MCF 10A (cell line): Measurements from ENCODE around the gene MAPKBP1. TPM values are rescaled to one million over a fixed set of nuclear protein-coding genes. Genes with fewer than 3 reads are reported as not detected.

Source experiments
- BruUV-seq: library from RNA; stranded (reverse); fragments of 400-500 nt; replicated peaks from 2 replicates; lab custom pipeline; 2021; lab: Mats Ljungman, UMichigan
- CTCF ChIA-PET: fragments of 300-600 bp; sonication (Branson Sonifier 250); formaldehyde crosslinking; extraction: SDS; loops from one replicate; lab custom pipeline; 2021; ENCODE audit warnings: antibody characterized with exemption, inconsistent platforms; lab: Yijun Ruan, JAX
- POLR2A ChIA-PET: fragments of 300-600, 350-650 bp; sonication (Branson Sonifier 250); formaldehyde crosslinking; extraction: SDS; loops from one replicate; lab custom pipeline; 2020; ENCODE audit warnings: antibody characterized with exemption, inconsistent platforms; lab: Yijun Ruan, JAX
- DNase-seq: peaks from one replicate; pipeline ENCODE4 v3.0.0-alpha.2; 2018; ENCODE audit not compliant: unreplicated experiment
- H3K27ac Mint-ChIP-seq: one replicate; pipeline ENCODE4 v1.8.0; 2022; ENCODE audit warnings: mild to moderate bottlenecking, low read depth, mixed read lengths; ENCODE audit not compliant: unreplicated experiment
- H3K27me3 Mint-ChIP-seq: one replicate; pipeline ENCODE4 v1.8.0; 2022; ENCODE audit warnings: mixed read lengths; ENCODE audit not compliant: insufficient read depth, unreplicated experiment
- H3K36me3 Mint-ChIP-seq: one replicate; pipeline ENCODE4 v1.8.0; 2022; ENCODE audit warnings: mild to moderate bottlenecking, moderate library complexity, mixed read lengths; ENCODE audit not compliant: insufficient read depth, unreplicated experiment
- H3K4me1 Mint-ChIP-seq: one replicate; pipeline ENCODE4 v1.8.0; 2022; ENCODE audit warnings: mixed read lengths; ENCODE audit not compliant: insufficient read depth, unreplicated experiment
- H3K4me3 Mint-ChIP-seq: one replicate; pipeline ENCODE4 v1.8.0; 2022; ENCODE audit warnings: mild to moderate bottlenecking, moderate library complexity, mixed read lengths; ENCODE audit not compliant: unreplicated experiment
- H3K9me3 Mint-ChIP-seq: one replicate; pipeline ENCODE4 v1.8.0; 2022; ENCODE audit warnings: mixed read lengths; ENCODE audit not compliant: unreplicated experiment
- intact Hi-C: fragments of 100-400 bp; cut with micrococcal nuclease; formaldehyde crosslinking; loops from 2 replicates; pipeline ENCODE4 v1.14.1; 2022
- total RNA-seq: library from RNA; stranded (reverse); gene quantifications from 2 replicates; pipeline ENCODE4 v1.2.3, GENCODE V29; 2022
- TF ChIP-seq, protein P1 (sequence below): fragments of 200-600 bp; IDR thresholded peaks from one replicate; pipeline ENCODE4 v1.8.0; 2022; ENCODE audit warnings: antibody characterized with exemption, mild to moderate bottlenecking; ENCODE audit not compliant: unreplicated experiment

The MAPKBP1 gene
- total RNA-seq, 1 experiment from 2014 or later = 35.0 TPM

DNA sequence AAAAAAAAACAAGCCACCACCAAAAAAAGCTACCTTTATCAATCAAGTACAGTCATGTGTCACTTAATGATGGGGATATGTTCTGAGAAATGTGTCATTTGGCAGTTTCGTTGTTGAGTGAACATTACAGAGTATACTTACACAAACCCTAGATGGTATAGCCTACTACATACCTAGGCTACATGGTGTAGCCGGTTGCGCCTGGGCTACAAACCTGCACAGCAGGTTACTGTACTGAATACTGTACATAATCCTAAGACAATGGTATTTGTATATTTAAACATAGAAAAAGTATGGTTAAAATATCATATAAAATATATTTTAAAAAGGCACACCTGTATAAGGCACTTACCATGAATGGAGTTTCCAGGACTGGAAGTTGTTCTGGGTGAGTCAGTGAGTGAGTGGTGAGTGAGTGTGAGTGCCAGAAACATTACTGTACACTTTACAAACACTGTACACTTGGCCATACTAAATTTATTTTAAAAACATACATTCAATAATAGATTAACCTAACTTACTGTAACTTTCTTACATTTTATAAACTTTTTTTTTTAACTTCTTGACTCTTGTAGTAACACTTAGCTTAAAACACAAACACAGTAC lies 27.7 kb downstream of the MAPKBP1 start:
- Mint-ChIP-seq H3K4me3 (no peak overlapping the region), H3K27me3 (no peaks in the 10 kb centered on the region), H3K4me1 (peaks cover 37% of the 10 kb centered on the region), H3K36me3 (peaks cover 19% of the 10 kb centered on the region), H3K9me3 (no peaks in the 10 kb centered on the region), H3K27ac (no peak overlapping the region)
- CTCF ChIA-PET = interaction anchor here (1.1 to 8.2 kb wide), 6 partner anchors 9 to 944 kb away, joined by 3 to 147 read pairs (median 4); partner anchors contain the start of gene MAPKBP1
- peak; percentile 57 for DNase-seq
- POLR2A ChIA-PET = interaction anchor here (0.6 to 15.9 kb wide), 3 partner anchors 11 to 243 kb away, joined by 3 to 486 read pairs (median 24); partner anchors contain the start of gene MAPKBP1
- TF ChIP-seq, protein P1, sequence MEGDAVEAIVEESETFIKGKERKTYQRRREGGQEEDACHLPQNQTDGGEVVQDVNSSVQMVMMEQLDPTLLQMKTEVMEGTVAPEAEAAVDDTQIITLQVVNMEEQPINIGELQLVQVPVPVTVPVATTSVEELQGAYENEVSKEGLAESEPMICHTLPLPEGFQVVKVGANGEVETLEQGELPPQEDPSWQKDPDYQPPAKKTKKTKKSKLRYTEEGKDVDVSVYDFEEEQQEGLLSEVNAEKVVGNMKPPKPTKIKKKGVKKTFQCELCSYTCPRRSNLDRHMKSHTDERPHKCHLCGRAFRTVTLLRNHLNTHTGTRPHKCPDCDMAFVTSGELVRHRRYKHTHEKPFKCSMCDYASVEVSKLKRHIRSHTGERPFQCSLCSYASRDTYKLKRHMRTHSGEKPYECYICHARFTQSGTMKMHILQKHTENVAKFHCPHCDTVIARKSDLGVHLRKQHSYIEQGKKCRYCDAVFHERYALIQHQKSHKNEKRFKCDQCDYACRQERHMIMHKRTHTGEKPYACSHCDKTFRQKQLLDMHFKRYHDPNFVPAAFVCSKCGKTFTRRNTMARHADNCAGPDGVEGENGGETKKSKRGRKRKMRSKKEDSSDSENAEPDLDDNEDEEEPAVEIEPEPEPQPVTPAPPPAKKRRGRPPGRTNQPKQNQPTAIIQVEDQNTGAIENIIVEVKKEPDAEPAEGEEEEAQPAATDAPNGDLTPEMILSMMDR = no peak
- intact Hi-C loops = no loop called here
- BruUV-seq = no TSS peak

- CTCF ChIA-PET = interaction anchor here (0.6 to 8.2 kb wide), 5 partner anchors 24 to 280 kb away, joined by 3 to 147 read pairs (median 4); partner anchors contain the start of gene MAPKBP1
- H3K4me1 Mint-ChIP-seq = peaks cover 34% of the 10 kb centered on the region
- DNase-seq = peak; percentile 94
- H3K27ac Mint-ChIP-seq = peak overlapping the region; percentile 99
- H3K27me3 Mint-ChIP-seq = no peaks in the 10 kb centered on the region
- H3K36me3 Mint-ChIP-seq = peaks cover 15% of the 10 kb centered on the region
- intact Hi-C loops = no loop called here
- H3K4me3 Mint-ChIP-seq = peak overlapping the region; percentile 14
- POLR2A ChIA-PET = interaction anchor here (0.6 to 15.9 kb wide), 7 partner anchors 8 to 91 kb away, joined by 3 to 486 read pairs (median 4); partner anchors contain the start of gene MAPKBP1
- BruUV-seq = no TSS peak
- TF ChIP-seq, protein P1 = no peak
- no peaks in the 10 kb centered on the region for H3K9me3 Mint-ChIP-seq
Observed at GRCh38 chr15:41804361-41804760, 30.1 kb downstream of the MAPKBP1 start.

GRCh38 chr15:41804916-41805666 lies 30.8 kb downstream of the MAPKBP1 start:
- H3K27me3 Mint-ChIP-seq = no peaks in the 10 kb centered on the region
- peak; percentile 36 for DNase-seq
- peak overlapping the region; percentile 99 for H3K27ac Mint-ChIP-seq
- intact Hi-C loops = no loop called here
- H3K4me1 Mint-ChIP-seq = peaks cover 34% of the 10 kb centered on the region
- CTCF ChIA-PET = interaction anchor here (0.7 to 8.2 kb wide), 6 partner anchors 18 to 323 kb away, joined by 3 to 147 read pairs (median 4); partner anchors contain the start of gene MAPKBP1
- H3K4me3 Mint-ChIP-seq = no peak overlapping the region
- TF ChIP-seq, protein P1 = no peak
- H3K9me3 Mint-ChIP-seq = no peaks in the 10 kb centered on the region
- POLR2A ChIA-PET = interaction anchor here (0.6 to 15.9 kb wide), 8 partner anchors 8 to 192 kb away, joined by 3 to 486 read pairs (median 7); partner anchors contain the start of genes MAPKBP1 and PLA2G4B
- H3K36me3 Mint-ChIP-seq = peaks cover 15% of the 10 kb centered on the region
- BruUV-seq = no TSS peak
